ENCODE measurements around the gene ZNF618. TPM values are rescaled to one million over a fixed set of nuclear protein-coding genes. Genes with fewer than 3 reads are reported as not detected.

The ZNF618 gene
- total RNA-seq, 1 experiment from 2014 or later, result 4.2 TPM

DNA sequence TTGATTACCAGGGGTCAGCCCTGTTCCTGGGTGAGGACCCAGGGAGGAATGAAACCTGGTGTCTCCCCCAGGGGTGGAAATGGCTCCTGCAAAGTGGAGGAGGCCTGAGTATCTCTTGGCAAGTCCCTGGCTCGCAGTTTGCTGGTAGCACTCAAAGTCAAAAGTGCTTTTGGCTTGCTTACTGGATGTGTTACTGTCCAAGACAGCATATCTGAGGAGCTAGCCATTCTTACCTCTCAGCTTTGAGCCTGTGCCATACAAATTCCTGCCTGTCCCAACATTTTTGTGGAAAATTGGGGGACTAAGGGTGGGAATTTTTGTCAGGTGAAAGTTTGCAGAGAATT lies 9.9 kb downstream of the ZNF618 start:
- POLR2A ChIA-PET (ENCODE audit: unreplicated experiment), result no interaction called here
- Histone ChIP-seq H3F3A (ENCODE audit: low read length, unreplicated experiment) (no peaks in the 10 kb centered on the region), H4K20me1 (ENCODE audit: low read length) (no peaks in the 10 kb centered on the region), H3K27ac (ENCODE audit: low read length) (no peak overlapping the region), H3K9me2 (replicated peaks; ENCODE audit: low read length) (no peaks in the 10 kb centered on the region), H3K4me3 (ENCODE audit: low read length) (no peak overlapping the region), H2AFZ (ENCODE audit: low read length) (no peak overlapping the region), H3K4me2 (ENCODE audit: low read length) (no peak overlapping the region), H3K9ac (ENCODE audit: low read length) (no peak overlapping the region), H3K36me3 (ENCODE audit: low read depth, low read length) (no peaks in the 10 kb centered on the region), H3K79me2 (ENCODE audit: low read length) (peaks cover 41% of the 10 kb centered on the region), H3K9me3 (ENCODE audit: low read length) (no peaks in the 10 kb centered on the region), H3K4me1 (ENCODE audit: insufficient read depth, low read length) (no peaks in the 10 kb centered on the region), H3K27me3 (ENCODE audit: low read length) (no peaks in the 10 kb centered on the region)
- CTCF ChIA-PET, result no interaction called here
- DNase-seq (no peak), ATAC-seq (no peak)
- no TSS peak for BruUV-seq (replicated peaks)
- TF ChIP-seq EZH2 (IDR thresholded peaks at IDR 0.05; ENCODE audit: low read length, unreplicated experiment) (no peak), EZH2phosphoT487 (IDR thresholded peaks at IDR 0.05; ENCODE audit: borderline replicate concordance, low read length) (no peak)
- TF ChIP-seq, protein P1, sequence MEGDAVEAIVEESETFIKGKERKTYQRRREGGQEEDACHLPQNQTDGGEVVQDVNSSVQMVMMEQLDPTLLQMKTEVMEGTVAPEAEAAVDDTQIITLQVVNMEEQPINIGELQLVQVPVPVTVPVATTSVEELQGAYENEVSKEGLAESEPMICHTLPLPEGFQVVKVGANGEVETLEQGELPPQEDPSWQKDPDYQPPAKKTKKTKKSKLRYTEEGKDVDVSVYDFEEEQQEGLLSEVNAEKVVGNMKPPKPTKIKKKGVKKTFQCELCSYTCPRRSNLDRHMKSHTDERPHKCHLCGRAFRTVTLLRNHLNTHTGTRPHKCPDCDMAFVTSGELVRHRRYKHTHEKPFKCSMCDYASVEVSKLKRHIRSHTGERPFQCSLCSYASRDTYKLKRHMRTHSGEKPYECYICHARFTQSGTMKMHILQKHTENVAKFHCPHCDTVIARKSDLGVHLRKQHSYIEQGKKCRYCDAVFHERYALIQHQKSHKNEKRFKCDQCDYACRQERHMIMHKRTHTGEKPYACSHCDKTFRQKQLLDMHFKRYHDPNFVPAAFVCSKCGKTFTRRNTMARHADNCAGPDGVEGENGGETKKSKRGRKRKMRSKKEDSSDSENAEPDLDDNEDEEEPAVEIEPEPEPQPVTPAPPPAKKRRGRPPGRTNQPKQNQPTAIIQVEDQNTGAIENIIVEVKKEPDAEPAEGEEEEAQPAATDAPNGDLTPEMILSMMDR (conservative IDR thresholded peaks at IDR 0.05; ENCODE audit: low read depth, low read length), result no peak
- intact Hi-C loops (cut with micrococcal nuclease), result no loop called here

DNA sequence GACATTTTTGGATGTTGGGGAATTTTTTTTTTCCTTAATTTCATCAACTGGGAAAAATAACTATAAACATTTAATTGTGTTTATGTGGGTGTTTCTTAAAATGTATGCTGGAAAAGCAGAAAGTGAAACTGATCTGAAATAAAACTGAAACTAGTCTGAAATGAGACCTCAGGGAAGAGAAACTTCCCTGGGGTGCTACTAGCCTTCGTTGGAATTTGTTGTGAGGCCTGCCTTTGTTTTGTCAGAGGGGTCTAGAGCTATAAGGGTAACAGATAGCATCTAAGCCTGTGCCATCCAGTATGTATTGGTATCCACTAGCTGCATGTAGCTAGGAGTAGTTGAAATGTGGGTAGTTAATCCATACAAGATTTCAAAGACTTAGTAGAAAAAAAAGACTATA lies 10.4 kb downstream of the ZNF618 start:
- H3K79me2 ChIP-seq (ENCODE audit: low read length), result peaks cover 36% of the 10 kb centered on the region
- no peak for ATAC-seq

DNA sequence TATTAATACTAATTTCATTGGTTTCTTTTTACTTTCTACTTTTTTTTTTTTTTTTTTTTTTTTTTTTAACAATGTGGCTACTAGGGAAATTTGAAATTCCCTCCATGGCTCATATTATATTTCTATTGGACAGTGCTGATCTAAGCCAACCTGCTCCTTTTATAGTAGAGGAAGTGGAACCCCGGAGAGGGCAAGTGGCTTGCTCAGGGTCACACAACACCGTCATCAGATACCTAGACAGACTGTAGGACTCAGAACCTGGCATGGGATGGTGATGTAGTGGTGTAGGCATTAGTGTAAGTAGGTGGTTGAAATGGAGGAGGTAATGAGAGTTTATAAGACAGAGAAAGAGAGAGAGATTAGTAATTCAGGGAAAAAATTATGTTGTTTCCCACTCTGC lies 10.8 kb downstream of the ZNF618 start:
- POLR2A ChIA-PET (ENCODE audit: unreplicated experiment), result no interaction called here
- no peak for ATAC-seq
- CTCF ChIA-PET, result no interaction called here

More for the DNA sequence above, 10.4 kb downstream of the ZNF618 start:
- intact Hi-C loops (cut with micrococcal nuclease), result no loop called here
- Histone ChIP-seq H3K36me3 (ENCODE audit: low read depth, low read length) (no peaks in the 10 kb centered on the region), H3F3A (ENCODE audit: low read length, unreplicated experiment) (no peaks in the 10 kb centered on the region), H3K9ac (ENCODE audit: low read length) (no peak overlapping the region), H3K9me3 (ENCODE audit: low read length) (no peaks in the 10 kb centered on the region), H3K4me1 (ENCODE audit: insufficient read depth, low read length) (no peaks in the 10 kb centered on the region), H2AFZ (ENCODE audit: low read length) (no peak overlapping the region), H3K9me2 (replicated peaks; ENCODE audit: low read length) (no peaks in the 10 kb centered on the region), H3K27me3 (ENCODE audit: low read length) (no peaks in the 10 kb centered on the region), H3K4me2 (ENCODE audit: low read length) (no peak overlapping the region), H4K20me1 (ENCODE audit: low read length) (no peaks in the 10 kb centered on the region), H3K27ac (ENCODE audit: low read length) (no peak overlapping the region), H3K4me3 (ENCODE audit: low read length) (no peak overlapping the region)
- DNase-seq, result no peak
- POLR2A ChIA-PET (ENCODE audit: unreplicated experiment), result no interaction called here
- BruUV-seq (replicated peaks), result no TSS peak
- TF ChIP-seq EZH2 (IDR thresholded peaks at IDR 0.05; ENCODE audit: low read length, unreplicated experiment), result no peak
- TF ChIP-seq, protein P1 (conservative IDR thresholded peaks at IDR 0.05; ENCODE audit: low read depth, low read length), result no peak
- no peak for TF ChIP-seq EZH2phosphoT487 (IDR thresholded peaks at IDR 0.05; ENCODE audit: borderline replicate concordance, low read length)
- CTCF ChIA-PET, result no interaction called here

More for the DNA sequence above, 10.8 kb downstream of the ZNF618 start:
- BruUV-seq (replicated peaks), result no TSS peak
- peaks cover 32% of the 10 kb centered on the region for H3K79me2 ChIP-seq (ENCODE audit: low read length)
- H3F3A ChIP-seq (ENCODE audit: low read length, unreplicated experiment), result no peaks in the 10 kb centered on the region
- no peak overlapping the region for H2AFZ ChIP-seq (ENCODE audit: low read length)
- TF ChIP-seq, protein P1 (conservative IDR thresholded peaks at IDR 0.05; ENCODE audit: low read depth, low read length), result no peak
- no peak overlapping the region for H3K4me3 ChIP-seq (ENCODE audit: low read length)
- no peak overlapping the region for H3K4me2 ChIP-seq (ENCODE audit: low read length)
- no peaks in the 10 kb centered on the region for H3K9me2 ChIP-seq (replicated peaks; ENCODE audit: low read length)
- no peaks in the 10 kb centered on the region for H3K9me3 ChIP-seq (ENCODE audit: low read length)
- intact Hi-C loops (cut with micrococcal nuclease), result no loop called here
- H3K36me3 ChIP-seq (ENCODE audit: low read depth, low read length), result no peaks in the 10 kb centered on the region
- no peaks in the 10 kb centered on the region for H3K4me1 ChIP-seq (ENCODE audit: insufficient read depth, low read length)
- no peaks in the 10 kb centered on the region for H3K27me3 ChIP-seq (ENCODE audit: low read length)
- no peak overlapping the region for H3K27ac ChIP-seq (ENCODE audit: low read length)
- no peak for DNase-seq
- H4K20me1 ChIP-seq (ENCODE audit: low read length), result no peaks in the 10 kb centered on the region
- no peak overlapping the region for H3K9ac ChIP-seq (ENCODE audit: low read length)

Data from PC-3 (cell line).